PC-9 (cell line): Measurements from ENCODE around the gene PCSK5.

Experiments used
- EZH2 ChIP-seq: fragments of 200-600 bp; sonication (generic); IDR thresholded peaks from 2 replicates; pipeline ENCODE4 v1.8.0; 2017; ENCODE audit warnings: antibody characterized with exemption, low read depth
- TF ChIP-seq, protein P1 (sequence below): fragments of 200-600 bp; sonication (generic); conservative IDR thresholded peaks from 2 replicates; pipeline ENCODE4 v1.6.1; 2017; ENCODE audit warnings: mixed run types, antibody characterized with exemption, mild to moderate bottlenecking, moderate library complexity

DNA sequence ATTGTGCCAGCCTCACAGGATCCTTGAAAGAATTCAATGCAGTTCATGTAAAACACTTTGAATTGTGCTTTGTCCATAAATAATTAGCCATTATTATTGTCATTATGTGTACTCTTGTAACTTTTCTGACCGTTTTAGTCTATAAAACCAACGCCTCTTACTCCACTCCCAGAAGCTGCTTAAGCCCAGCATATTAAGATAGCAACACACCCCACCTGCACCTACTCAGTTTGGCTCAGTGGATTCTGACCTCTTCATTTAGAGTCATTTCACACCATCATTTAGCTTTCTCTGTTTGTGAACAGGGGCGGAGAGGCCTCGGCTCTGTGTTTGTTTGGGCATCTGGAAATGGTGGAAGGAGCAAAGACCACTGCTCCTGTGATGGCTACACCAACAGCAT lies 205.1 kb downstream of the PCSK5 start:
- TF ChIP-seq EZH2, result no peak
- TF ChIP-seq, protein P1, sequence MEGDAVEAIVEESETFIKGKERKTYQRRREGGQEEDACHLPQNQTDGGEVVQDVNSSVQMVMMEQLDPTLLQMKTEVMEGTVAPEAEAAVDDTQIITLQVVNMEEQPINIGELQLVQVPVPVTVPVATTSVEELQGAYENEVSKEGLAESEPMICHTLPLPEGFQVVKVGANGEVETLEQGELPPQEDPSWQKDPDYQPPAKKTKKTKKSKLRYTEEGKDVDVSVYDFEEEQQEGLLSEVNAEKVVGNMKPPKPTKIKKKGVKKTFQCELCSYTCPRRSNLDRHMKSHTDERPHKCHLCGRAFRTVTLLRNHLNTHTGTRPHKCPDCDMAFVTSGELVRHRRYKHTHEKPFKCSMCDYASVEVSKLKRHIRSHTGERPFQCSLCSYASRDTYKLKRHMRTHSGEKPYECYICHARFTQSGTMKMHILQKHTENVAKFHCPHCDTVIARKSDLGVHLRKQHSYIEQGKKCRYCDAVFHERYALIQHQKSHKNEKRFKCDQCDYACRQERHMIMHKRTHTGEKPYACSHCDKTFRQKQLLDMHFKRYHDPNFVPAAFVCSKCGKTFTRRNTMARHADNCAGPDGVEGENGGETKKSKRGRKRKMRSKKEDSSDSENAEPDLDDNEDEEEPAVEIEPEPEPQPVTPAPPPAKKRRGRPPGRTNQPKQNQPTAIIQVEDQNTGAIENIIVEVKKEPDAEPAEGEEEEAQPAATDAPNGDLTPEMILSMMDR, result no peak
